ENCODE data around the gene PCMTD2.

The PCMTD2 gene

GRCh38 chr20:64255361-64256281, at the start of gene PCMTD2:
TSS of gene PCMTD2 (plus strand) at chr20:64255748. CDS start at chr20:64259966, 4,218 bp downstream.
- peak; percentile 80 for DNase-seq

GRCh38 chr20:64206614-64207013, 48.9 kb upstream of the PCMTD2 start:
- no peak for DNase-seq

GRCh38 chr20:64207641-64208590, 47.6 kb upstream of the PCMTD2 start:
- no peak for DNase-seq

- no peak for DNase-seq
These were observed 46.4 kb upstream of the PCMTD2 start for GRCh38 chr20:64209148-64209547.

- no peak for DNase-seq
These were observed 44.7 kb upstream of the PCMTD2 start for GRCh38 chr20:64210656-64211369.

GRCh38 chr20:64211874-64212658, 43.5 kb upstream of the PCMTD2 start:
- DNase-seq, result no peak

GRCh38 chr20:64212755-64213154, 42.8 kb upstream of the PCMTD2 start:
- no peak for DNase-seq

GRCh38 chr20:64214113-64214512, 41.4 kb upstream of the PCMTD2 start:
- no peak for DNase-seq

GRCh38 chr20:64214952-64215351, 40.6 kb upstream of the PCMTD2 start:
- no peak for DNase-seq

GRCh38 chr20:64216036-64216435, 39.5 kb upstream of the PCMTD2 start:
- DNase-seq, result no peak

- DNase-seq, result no peak
These were observed 38.6 kb upstream of the PCMTD2 start for GRCh38 chr20:64216910-64217309.

- DNase-seq, result no peak
These were observed 37.9 kb upstream of the PCMTD2 start for GRCh38 chr20:64217539-64218221.

GRCh38 chr20:64219202-64219601, 36.3 kb upstream of the PCMTD2 start:
- DNase-seq, result no peak

GRCh38 chr20:64219730-64220129, 35.8 kb upstream of the PCMTD2 start:
- no peak for DNase-seq

GRCh38 chr20:64220420-64220819, 35.1 kb upstream of the PCMTD2 start:
- DNase-seq, result no peak

GRCh38 chr20:64220891-64221527, 34.5 kb upstream of the PCMTD2 start:
- no peak for DNase-seq

GRCh38 chr20:64222291-64222735, 33.2 kb upstream of the PCMTD2 start:
- DNase-seq, result no peak

GRCh38 chr20:64222851-64223525, 32.6 kb upstream of the PCMTD2 start:
- no peak for DNase-seq

GRCh38 chr20:64223526-64224067, 32.0 kb upstream of the PCMTD2 start:
- no peak for DNase-seq

All from activated effector memory CD4-positive, alpha-beta T cell treated with Interleukin-2 at 50 U/mL for 16 hours (primary cell).